Sigmoid colon (tissue), 7 donors: ENCODE results near the gene MED8. TPM values are rescaled to one million over a fixed set of nuclear protein-coding genes. Genes with fewer than 3 reads are reported as not detected.

Experiments used
- DNase-seq: peaks from one replicate; pipeline ENCODE4 v3.0.0-alpha.2; 2019
- H3K27ac ChIP-seq, 4 donors: fragments of 200-600 bp; sonication (generic); one replicate each; pipeline ENCODE4 v1.5.1; 2016 to 2019; ENCODE audit warnings: mild to moderate bottlenecking in 1 of 4
- H3K27me3 ChIP-seq, 3 donors: fragments of 200-600 bp; sonication (generic); one replicate each; pipeline ENCODE4 v1.5.1; 2019; ENCODE audit warnings: mild to moderate bottlenecking in 1 of 3
- H3K36me3 ChIP-seq, 4 donors: fragments of 200-600 bp; sonication (generic); one replicate each; pipeline ENCODE4 v1.5.1; 2016 to 2019
- H3K4me1 ChIP-seq, 4 donors: fragments of 200-600 bp; sonication (generic); one replicate each; pipeline ENCODE4 v1.5.1; 2017 to 2019
- H3K4me3 ChIP-seq, 4 donors: fragments of 200-600 bp; sonication (generic); one replicate each; pipeline ENCODE4 v1.5.1; 2017 to 2019; ENCODE audit warnings: mild to moderate bottlenecking in 2 of 4, moderate library complexity in 1 of 4
- H3K9me3 ChIP-seq, 4 donors: fragments of 200-600 bp in 3 of 4; sonication (generic) in 3 of 4; one replicate each; pipeline versions ENCODE4 v1.5.1 to v1.6.1; 2013 to 2019
- EP300 ChIP-seq, 4 donors: sonication (generic); formaldehyde crosslinking; IDR thresholded peaks; one replicate each; pipeline ENCODE4 v1.6.1; 2017; ENCODE audit warnings: antibody characterized with exemption in 4 of 4
- POLR2A ChIP-seq, 2 donors: fragments of 450-650 bp; IDR thresholded peaks; one replicate each; pipeline ENCODE4 v1.6.1; 2016; ENCODE audit warnings: antibody characterized with exemption in 2 of 2, mild to moderate bottlenecking in 2 of 2, moderate library complexity in 2 of 2
- POLR2AphosphoS5 ChIP-seq, 4 donors: sonication (generic); formaldehyde crosslinking; IDR thresholded peaks; one replicate each; pipeline ENCODE4 v1.6.1; 2017; ENCODE audit warnings: antibody characterized with exemption in 4 of 4
- WGBS, 2 donors: extraction: QIAGEN DNeasy Blood & Tissue Kit; methylation state at CpG; one replicate each; pipeline ENCODE4 v1.1.7; 2013; 5-methylcytosine and 5-hydroxymethylcytosine counted together
- intact Hi-C: fragments of 100-400 bp; cut with DNase I; formaldehyde crosslinking; loops from one replicate; pipeline ENCODE4 v1.15.1; 2023
- polyA plus RNA-seq, 3 donors: library from polyadenylated mRNA; stranded (reverse); fragments of 200-250 nt; gene quantifications; one replicate each; pipeline ENCODE4 v1.2.3, GENCODE V29; 2013
- total RNA-seq, 4 donors: library from RNA; depleted of rRNA; stranded (reverse); fragments of >200 nt; gene quantifications; one replicate each; pipeline ENCODE4 v1.1.0, GENCODE V29; 2016
- TF ChIP-seq, protein P1 (sequence below), 4 experiments: fragments of 450-650 bp in 3 of 4; fragments of 200-600 bp in 1 of 4; IDR thresholded peaks; one replicate each; pipeline ENCODE4 v1.5.1; 2016 to 2019; ENCODE audit warnings: antibody characterized with exemption in 4 of 4, mild to moderate bottlenecking in 3 of 4, moderate library complexity in 2 of 4
- donor health status: healthy with polysubstance abuse.
- donor health status: Bipolar disorder and iron deficiency.
- donor health status: healthy.

The MED8 gene
- total and polyA plus RNA-seq, 7 donors, result 25.3 to 43.9 (median 33.4) TPM

GRCh38 chr1:43368646-43369020 is 21.0 kb downstream of the MED8 start:
- intact Hi-C loops, result loop anchor here (1.0 kb wide), 1 partner anchor 141 kb away; no protein-coding TSS in a partner anchor
- H3K27ac ChIP-seq, result peak overlapping the region; percentile 92 to 96 (median 94)
- peaks cover 8 to 21% (median 20%) of the 10 kb centered on the region in 4 donors for H3K36me3 ChIP-seq

DNA sequence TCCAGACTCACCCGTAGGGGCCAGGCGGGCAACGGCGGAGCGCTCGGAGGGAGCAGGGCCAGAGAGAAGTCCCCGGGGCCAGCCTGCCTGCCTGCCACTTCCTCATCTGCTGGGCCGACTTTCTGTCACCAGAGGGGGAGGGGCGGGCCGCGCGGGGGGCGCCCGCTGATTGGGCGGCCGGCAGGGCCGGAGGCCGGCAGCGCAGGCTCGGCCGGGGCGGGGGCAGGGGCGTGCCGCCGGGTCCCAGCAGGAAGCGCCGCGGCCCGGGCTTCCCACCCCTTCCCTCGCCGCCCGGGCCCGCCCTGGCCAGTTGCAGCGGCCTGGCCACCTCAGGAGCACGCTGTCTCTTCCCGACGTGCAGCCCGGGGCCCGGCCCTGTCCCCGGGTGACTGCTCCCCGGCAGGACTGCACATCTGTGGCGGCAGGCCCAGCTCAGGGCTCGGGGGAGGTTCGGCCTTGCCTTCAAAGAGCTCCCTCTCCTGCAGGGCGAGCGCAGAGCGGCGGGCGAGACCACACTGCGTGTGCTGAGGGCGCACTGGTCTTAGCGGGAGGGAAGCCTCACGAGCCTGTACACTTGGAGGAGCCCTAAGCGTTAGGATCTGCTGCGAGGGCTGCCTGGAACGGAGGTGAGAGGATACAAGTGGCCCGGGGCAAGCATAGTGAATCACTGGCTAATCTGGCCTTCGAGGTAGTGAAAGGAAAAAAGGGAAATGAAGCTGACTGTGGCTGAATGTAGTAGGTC is 21.5 kb downstream of the MED8 start, which contains the start of gene ELOVL1:
TSS of gene ELOVL1 (minus strand) at position 108 of the 742 bp plus-strand sequence. CDS start 2,402 bp downstream, outside the sequence.
- intact Hi-C loops, result loop anchor here (1.0 to 2.0 kb wide), 2 partner anchors 23 to 141 kb away; no protein-coding TSS in a partner anchor
- 1% methylated on average over 58 of the region's 58 CpGs for whole genome bisulfite sequencing, 2 donors

More at GRCh38 chr1:43368646-43369020, 21.0 kb downstream of the MED8 start:
- Histone ChIP-seq H3K9me3 (no peaks in the 10 kb centered on the region), H3K4me1 (peaks cover 0 to 29% (median 24%) of the 10 kb centered on the region in 4 donors), H3K4me3 (peak overlapping the region; percentile 86 to 89 (median 88)), H3K27me3 (no peaks in the 10 kb centered on the region)
- WGBS, 2 donors, result 17% methylated on average over 6 of the region's 6 CpGs
- no peak for DNase-seq
- no peak for TF ChIP-seq POLR2A (IDR thresholded peaks at IDR 0.05)
- no peak for TF ChIP-seq EP300 (IDR thresholded peaks at IDR 0.05)
- no peak for TF ChIP-seq POLR2AphosphoS5 (IDR thresholded peaks at IDR 0.05)
- TF ChIP-seq, protein P1, sequence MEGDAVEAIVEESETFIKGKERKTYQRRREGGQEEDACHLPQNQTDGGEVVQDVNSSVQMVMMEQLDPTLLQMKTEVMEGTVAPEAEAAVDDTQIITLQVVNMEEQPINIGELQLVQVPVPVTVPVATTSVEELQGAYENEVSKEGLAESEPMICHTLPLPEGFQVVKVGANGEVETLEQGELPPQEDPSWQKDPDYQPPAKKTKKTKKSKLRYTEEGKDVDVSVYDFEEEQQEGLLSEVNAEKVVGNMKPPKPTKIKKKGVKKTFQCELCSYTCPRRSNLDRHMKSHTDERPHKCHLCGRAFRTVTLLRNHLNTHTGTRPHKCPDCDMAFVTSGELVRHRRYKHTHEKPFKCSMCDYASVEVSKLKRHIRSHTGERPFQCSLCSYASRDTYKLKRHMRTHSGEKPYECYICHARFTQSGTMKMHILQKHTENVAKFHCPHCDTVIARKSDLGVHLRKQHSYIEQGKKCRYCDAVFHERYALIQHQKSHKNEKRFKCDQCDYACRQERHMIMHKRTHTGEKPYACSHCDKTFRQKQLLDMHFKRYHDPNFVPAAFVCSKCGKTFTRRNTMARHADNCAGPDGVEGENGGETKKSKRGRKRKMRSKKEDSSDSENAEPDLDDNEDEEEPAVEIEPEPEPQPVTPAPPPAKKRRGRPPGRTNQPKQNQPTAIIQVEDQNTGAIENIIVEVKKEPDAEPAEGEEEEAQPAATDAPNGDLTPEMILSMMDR (IDR thresholded peaks at IDR 0.05), result no peak

DNA sequence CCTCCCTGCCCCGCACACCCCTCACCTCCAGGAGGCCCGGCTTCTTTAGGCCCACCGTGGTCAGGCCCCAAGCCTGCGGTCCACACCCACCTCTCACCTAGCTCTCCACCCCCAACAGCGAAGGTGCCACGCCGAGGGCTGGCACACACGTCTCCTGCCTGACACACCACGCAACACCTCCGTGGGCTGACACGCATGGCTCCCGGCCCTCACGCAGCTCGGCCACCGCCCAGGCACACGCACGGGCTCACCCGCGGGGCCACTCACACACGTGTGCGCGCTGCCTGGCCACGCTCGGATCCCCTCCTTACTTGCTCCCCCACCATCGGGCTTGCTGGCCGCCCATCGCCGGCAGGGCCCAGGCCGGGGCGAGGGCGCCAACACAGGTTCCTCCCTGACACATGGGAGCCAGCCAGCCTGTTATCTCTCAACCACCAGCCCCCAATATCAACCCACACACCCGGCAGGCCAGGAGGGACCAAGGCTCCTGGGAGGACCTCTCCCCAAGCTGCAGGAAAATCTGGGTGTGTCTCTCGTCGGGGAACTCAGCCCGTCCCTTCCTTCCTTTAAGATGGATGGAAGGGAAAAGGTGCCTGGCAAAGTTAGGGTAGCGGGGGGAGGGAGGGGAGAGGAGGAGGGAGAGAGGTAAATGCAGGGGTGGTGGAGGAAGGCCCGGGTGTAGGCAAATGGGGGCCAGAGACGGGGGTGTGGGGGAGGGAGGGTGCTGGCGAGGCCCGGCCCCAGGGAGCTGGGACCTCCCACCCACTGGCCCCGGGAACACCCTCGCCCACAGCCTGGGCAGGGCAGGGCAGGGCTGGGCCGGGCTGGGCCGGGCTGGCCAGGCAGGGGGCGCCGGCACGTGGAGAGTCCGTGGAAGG is 22.3 kb downstream of the MED8 start:
- Histone ChIP-seq H3K4me1 (peaks cover 0 to 29% (median 24%) of the 10 kb centered on the region in 4 donors), H3K9me3 (no peaks in the 10 kb centered on the region), H3K27me3 (no peaks in the 10 kb centered on the region), H3K36me3 (peaks cover 12 to 35% (median 27%) of the 10 kb centered on the region in 4 donors), H3K4me3 (peak overlapping the region; percentile 86 to 89 (median 88)), H3K27ac (peak overlapping the region; percentile 92 to 96 (median 94))
- intact Hi-C loops, result loop anchor here (2.0 kb wide), 1 partner anchor 24 kb away; no protein-coding TSS in a partner anchor
- 0 to 3% methylated on average over 48 of the region's 48 CpGs for WGBS, 2 donors
- DNase-seq, result no peak
- TF ChIP-seq POLR2A (IDR thresholded peaks at IDR 0.05), result peak in 1 of 2 donors; percentile 24
- no peak for TF ChIP-seq EP300 (IDR thresholded peaks at IDR 0.05)

More for the DNA sequence above, 21.5 kb downstream of the MED8 start, which contains the start of gene ELOVL1:
- Histone ChIP-seq H3K9me3 (no peaks in the 10 kb centered on the region), H3K4me3 (peak within 1 kb of the TSS; percentile 86 to 89 (median 88)), H3K27ac (peak within 1 kb of the TSS; percentile 92 to 96 (median 94)), H3K27me3 (no peaks in the 10 kb centered on the region), H3K36me3 (peaks cover 12 to 27% (median 24%) of the 10 kb centered on the region in 4 donors), H3K4me1 (peaks cover 0 to 29% (median 24%) of the 10 kb centered on the region in 4 donors)
- TF ChIP-seq, protein P1 (IDR thresholded peaks at IDR 0.05), result peak in 1 of 4 experiments; percentile 29
- TF ChIP-seq POLR2AphosphoS5 (IDR thresholded peaks at IDR 0.05), result peak; percentile 56 to 90 (median 76)
- TF ChIP-seq POLR2A (IDR thresholded peaks at IDR 0.05), result peak in 1 of 2 donors; percentile 72
- no peak for TF ChIP-seq EP300 (IDR thresholded peaks at IDR 0.05)
- peak; percentile 95 for DNase-seq

- no peak for DNase-seq
- Histone ChIP-seq H3K9me3 (no peaks in the 10 kb centered on the region), H3K27ac (peak overlapping the region; percentile 92 to 96 (median 94)), H3K36me3 (peaks cover 12 to 42% (median 27%) of the 10 kb centered on the region in 4 donors), H3K27me3 (no peaks in the 10 kb centered on the region), H3K4me1 (peaks cover 0 to 29% (median 24%) of the 10 kb centered on the region in 4 donors), H3K4me3 (peak overlapping the region; percentile 86 to 89 (median 88))
- intact Hi-C loops, result loop anchor here (2.0 kb wide), 1 partner anchor 24 kb away; no protein-coding TSS in a partner anchor
- TF ChIP-seq EP300 (IDR thresholded peaks at IDR 0.05), result no peak
- TF ChIP-seq POLR2AphosphoS5 (IDR thresholded peaks at IDR 0.05), result no peak
- TF ChIP-seq POLR2A (IDR thresholded peaks at IDR 0.05), result no peak
- TF ChIP-seq, protein P1 (IDR thresholded peaks at IDR 0.05), result no peak
- WGBS, 2 donors, result 7 to 31% methylated on average over 5 of the region's 5 CpGs
These were observed 23.0 kb downstream of the MED8 start for GRCh38 chr1:43366601-43367025.
